NCI-H748 treated with DMSO at 0.1 percent for 48 hours (cell line): Measurements from ENCODE around the gene FAM117A.

Experiments used
- DNase-seq: peaks from one replicate; lab custom pipeline; 2025; lab: John Stamatoyannopoulos, UW

The FAM117A gene

GRCh38 chr17:49763735-49764558, at the start of gene FAM117A:
Gene FAM117A (minus strand): TSS chr17:49764131. CDS start chr17:49764087, 44 bp downstream.
- peak; percentile 98 for DNase-seq

GRCh38 chr17:49809056-49809455, 45.1 kb upstream of the FAM117A start:
- no peak for DNase-seq

GRCh38 chr17:49798738-49799137, 34.8 kb upstream of the FAM117A start:
- DNase-seq = no peak

GRCh38 chr17:49798182-49798581, 34.3 kb upstream of the FAM117A start:
- no peak for DNase-seq

GRCh38 chr17:49795372-49795771, 31.4 kb upstream of the FAM117A start:
- no peak for DNase-seq

GRCh38 chr17:49793309-49793708, 29.4 kb upstream of the FAM117A start:
- DNase-seq = no peak

- DNase-seq = no peak
Measured at GRCh38 chr17:49789243-49789578, 25.3 kb upstream of the FAM117A start.

GRCh38 chr17:49788478-49789242, 24.7 kb upstream of the FAM117A start, which contains the start of gene KAT7:
Gene KAT7 (plus strand): TSS chr17:49788681. CDS start chr17:49788835, 154 bp downstream.
- DNase-seq = peak; percentile 98

- DNase-seq = no peak
Measured at GRCh38 chr17:49787884-49788477, 24.1 kb upstream of the FAM117A start.

- DNase-seq = no peak
Measured at GRCh38 chr17:49784636-49785035, 20.7 kb upstream of the FAM117A start.

- DNase-seq = no peak
Measured at GRCh38 chr17:49783791-49784190, 19.9 kb upstream of the FAM117A start.

- DNase-seq = no peak
Measured at GRCh38 chr17:49783071-49783715, 19.3 kb upstream of the FAM117A start.

GRCh38 chr17:49779739-49780231, 15.9 kb upstream of the FAM117A start:
- peak; percentile 18 for DNase-seq

GRCh38 chr17:49779156-49779738, 15.3 kb upstream of the FAM117A start:
- DNase-seq = no peak

GRCh38 chr17:49777563-49777962, 13.6 kb upstream of the FAM117A start:
- DNase-seq = no peak

- no peak for DNase-seq
Measured at GRCh38 chr17:49776551-49777300, 12.8 kb upstream of the FAM117A start.

GRCh38 chr17:49775546-49776260, 11.8 kb upstream of the FAM117A start:
- DNase-seq = no peak

- DNase-seq = no peak
Measured at GRCh38 chr17:49766918-49767530, 3.1 kb upstream of the FAM117A start.

GRCh38 chr17:49764559-49765180, 739 bp upstream of the FAM117A start:
- no peak for DNase-seq
